Measurements from ENCODE around the gene TBL1XR1. TPM values are rescaled to one million over a fixed set of nuclear protein-coding genes. Genes with fewer than 3 reads are reported as not detected.

The TBL1XR1 gene
- total and polyA plus RNA-seq, 2 of the 13 experiments (the other 11 are each of a cell fraction or from before 2014, with no cell fraction given): 57.7 to 62.5 TPM

- CTCF ChIA-PET (ENCODE audit: low intra/inter-chr PET ratio, low total read pairs): no interaction called here
- Histone ChIP-seq H4K20me1 (ENCODE audit: insufficient read depth, low read length) (peaks cover 9% of the 10 kb centered on the region; the same call in 1 of the 2 replicates), H3K36me3 (replicated peaks in 1 of 2; ENCODE audit: control insufficient read depth in 1 of 2, insufficient read depth in 2 of 2, low read length in 2 of 2) (peaks cover 13 to 38% of the 10 kb centered on the region in 2 experiments), H3K4me2 (ENCODE audit: low read depth, low read length) (no peak overlapping the region), H3K9me3 (ENCODE audit: low read length) (no peaks in the 10 kb centered on the region), H2AFZ (ENCODE audit: low read length) (no peak overlapping the region), H3K4me3 (replicated peaks in 1 of 3; ENCODE audit: insufficient read depth in 1 of 3, low read depth in 2 of 3, low read length in 3 of 3) (no peak overlapping the region), H3K27me3 (ENCODE audit: control insufficient read depth in 1 of 2, insufficient read depth in 2 of 2, low read length in 2 of 2) (no peaks in the 10 kb centered on the region; a peak in 1 of 5 replicates), H3K27ac (ENCODE audit: extremely low read length, insufficient read depth, low read length) (no peak overlapping the region), H3K9ac (ENCODE audit: insufficient read depth, low read depth, low read length) (no peak overlapping the region), H3K79me2 (ENCODE audit: insufficient read depth, low read length) (peaks cover 17% of the 10 kb centered on the region), H3K4me1 (ENCODE audit: insufficient read depth, low read length) (no peaks in the 10 kb centered on the region)
- intact Hi-C loops (cut with micrococcal nuclease; ENCODE audit: unreplicated experiment) (loop anchor here (5.0 to 10.0 kb wide), 2 partner anchors 422 to 724 kb away; no protein-coding TSS in a partner anchor), in situ Hi-C loops (cut with HindIII; ENCODE audit: extremely low pct_ligation_motif_present, low pct_unique_long_range_greater_than_20kb) (loop anchor here (5.0 to 10.0 kb wide), 2 partner anchors 142 to 309 kb away; partner anchors contain the start of gene TBL1XR1)
- ATAC-seq (no peak), FAIRE-seq (no peak), DNase-seq (ENCODE audit: low spot score) (no peak)
- WGBS (ENCODE audit: low lambda C conversion rate): 97% methylated on average over 2 of the region's 2 CpGs
- POLR2A ChIA-PET: no interaction called here
- BruUV-seq (replicated peaks): no TSS peak
- TF ChIP-seq PRDM15 (CRISPR knock-in tag; IDR thresholded peaks at IDR 0.05): no peak
- TF ChIP-seq ZNF180 (CRISPR knock-in tag; IDR thresholded peaks at IDR 0.05; ENCODE audit: borderline replicate concordance, low read depth): no peak
- no peak for TF ChIP-seq ZC3H4 (CRISPR knock-in tag; IDR thresholded peaks at IDR 0.05; ENCODE audit: borderline replicate concordance)
- TF ChIP-seq ZNF674 (CRISPR knock-in tag; IDR thresholded peaks at IDR 0.05; ENCODE audit: low read depth): no peak
- TF ChIP-seq FOXK1 (CRISPR knock-in tag; IDR thresholded peaks at IDR 0.05; ENCODE audit: borderline replicate concordance, low read depth): no peak
- TF ChIP-seq AHDC1 (CRISPR knock-in tag; IDR thresholded peaks at IDR 0.05; ENCODE audit: borderline replicate concordance): no peak
- no peak for TF ChIP-seq FUBP1 (CRISPR knock-in tag; IDR thresholded peaks at IDR 0.05; ENCODE audit: borderline replicate concordance)
- TF ChIP-seq ZFP37 (CRISPR knock-in tag; IDR thresholded peaks at IDR 0.05; ENCODE audit: borderline replicate concordance): no peak
- no peak for TF ChIP-seq NR2F1 (CRISPR knock-in tag; IDR thresholded peaks at IDR 0.05)
- no peak for TF ChIP-seq ZNF781 (CRISPR knock-in tag; IDR thresholded peaks at IDR 0.05; ENCODE audit: borderline replicate concordance, not compliant biosample characterization)
- TF ChIP-seq SMAD3 (CRISPR knock-in tag; IDR thresholded peaks at IDR 0.05): no peak
- no peak for TF ChIP-seq ZNF160 (CRISPR knock-in tag; IDR thresholded peaks at IDR 0.05)
These were observed 144.2 kb downstream of the TBL1XR1 start for GRCh38 chr3:177053107-177053506.
